ENCODE data around the gene MAP10.

MAP10 gene

DNA sequence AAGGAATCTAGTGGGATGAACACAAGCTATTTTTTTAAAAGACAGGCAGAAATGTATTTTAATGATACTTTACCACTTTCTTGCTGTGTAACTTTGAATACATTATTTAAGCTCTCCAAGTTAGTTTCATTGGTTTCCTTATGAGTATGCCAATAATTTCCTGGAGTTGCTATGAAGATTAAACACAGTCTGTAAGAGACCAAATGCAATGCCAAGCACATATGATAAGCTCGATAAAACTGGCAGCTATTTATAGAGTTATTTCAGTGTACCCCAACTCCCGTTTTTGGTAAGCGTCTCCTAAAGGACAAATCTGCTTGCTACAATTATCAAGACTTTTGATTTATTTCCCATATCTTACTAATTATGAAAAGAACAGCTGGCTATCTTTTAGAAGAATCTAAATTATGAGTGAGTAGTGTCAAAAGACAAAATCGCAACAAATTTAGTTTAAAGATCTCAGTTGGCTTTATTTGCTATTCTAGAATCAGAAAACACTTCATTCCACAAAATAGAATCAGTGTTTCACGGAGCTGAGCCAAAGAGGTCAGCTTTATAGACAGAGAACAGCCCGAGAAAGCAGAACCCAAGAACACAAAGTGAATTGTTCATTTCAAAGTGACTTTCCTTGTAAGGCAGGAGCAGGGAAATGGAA is 7.2 kb upstream of the MAP10 start:
- no peak for DNase-seq (ENCODE audit: low read depth)

DNA sequence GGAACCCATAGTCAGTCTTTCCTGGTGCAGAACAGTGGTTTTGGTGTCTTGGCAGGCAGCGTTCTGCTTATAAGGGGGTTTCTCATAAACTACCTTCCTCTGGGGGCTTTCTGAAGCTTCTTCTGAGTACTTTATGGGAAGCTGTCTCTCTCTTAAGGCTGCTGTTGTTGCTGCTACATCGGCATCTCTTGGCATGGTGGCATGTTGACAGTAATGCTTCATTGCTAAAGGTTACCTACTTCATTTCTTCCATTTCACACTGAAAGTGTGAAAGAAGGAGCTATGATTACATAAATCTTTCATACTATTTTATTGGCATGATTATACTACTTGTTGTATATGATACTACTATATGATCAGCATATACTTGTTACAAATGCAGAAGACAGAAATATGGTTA is 6.3 kb upstream of the MAP10 start:
- no peak for DNase-seq (ENCODE audit: low read depth)

DNA sequence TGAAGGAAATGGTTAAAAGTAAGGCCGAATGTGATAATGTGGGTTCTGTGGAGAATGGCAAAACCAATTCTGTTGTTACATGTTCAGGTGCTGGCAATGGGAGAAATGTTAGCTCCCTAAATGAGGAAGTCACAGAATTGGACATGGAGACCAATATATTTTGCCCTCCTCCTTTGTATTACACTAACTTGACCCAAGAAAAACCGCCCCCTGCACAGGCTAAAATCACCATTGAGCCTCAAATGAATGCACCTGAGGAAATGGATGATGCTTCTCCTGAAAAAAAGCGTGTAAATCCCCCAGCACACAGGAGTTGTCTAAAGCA is 932 bp downstream of the MAP10 start:
- DNase-seq (ENCODE audit: low read depth): no peak

DNA sequence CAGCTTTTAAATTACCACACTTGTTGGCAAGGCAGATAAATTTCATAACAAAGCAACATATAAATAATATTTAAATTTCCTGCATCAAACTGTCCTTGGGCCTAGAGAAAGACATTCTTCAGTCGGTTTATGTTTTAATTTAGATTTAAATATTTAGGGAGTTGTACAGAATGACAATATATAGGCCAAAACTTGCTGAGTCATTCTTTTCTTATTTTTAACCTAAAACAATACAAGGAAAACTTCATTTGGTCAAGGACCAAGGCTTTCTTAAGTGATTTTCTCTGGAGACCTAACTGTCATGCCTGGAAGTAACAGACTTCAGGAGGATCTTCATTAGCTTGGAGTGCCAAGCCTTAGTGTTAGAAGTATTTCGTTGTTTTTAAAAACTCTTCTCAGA is 5.6 kb downstream of the MAP10 start:
- no peak for DNase-seq (ENCODE audit: low read depth)

DNA sequence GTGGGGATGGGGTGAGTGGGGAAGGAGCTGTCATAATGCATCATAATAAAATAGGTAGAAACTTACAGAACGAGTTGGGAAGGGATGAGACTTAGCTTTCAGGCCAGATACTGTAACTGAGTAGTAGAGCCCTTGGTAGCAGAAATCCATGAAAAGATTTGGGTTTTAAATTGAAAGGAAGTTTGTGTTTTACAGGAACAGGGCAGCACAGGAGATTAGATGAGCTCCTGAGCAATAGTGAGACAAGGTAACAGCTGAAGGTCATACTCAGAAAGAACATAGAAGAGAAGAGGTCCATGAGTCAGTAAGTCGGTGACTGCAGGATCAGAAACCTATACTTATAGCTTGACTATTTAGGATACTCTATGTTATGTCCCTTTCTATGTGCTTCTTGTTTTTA is 7.3 kb downstream of the MAP10 start:
- DNase-seq (ENCODE audit: low read depth): no peak

DNA sequence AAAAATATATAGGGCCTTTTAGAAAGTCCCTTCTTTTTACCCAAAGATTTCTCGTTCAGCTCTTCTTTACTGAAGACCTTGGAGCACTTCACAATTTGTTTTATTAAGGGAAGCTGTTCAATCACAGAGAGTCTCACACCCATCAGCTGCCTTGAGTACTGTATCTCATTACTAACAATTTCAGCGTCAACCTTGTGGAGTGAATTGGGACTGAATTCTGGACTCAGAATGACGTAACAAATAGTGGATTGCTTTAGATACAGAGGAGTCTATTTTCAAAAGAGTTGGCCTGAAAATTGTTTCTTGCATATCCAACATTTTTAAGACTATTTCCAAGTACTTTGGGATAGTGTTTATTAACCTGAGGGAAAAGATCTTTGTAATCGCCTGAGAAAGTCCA is 7.9 kb downstream of the MAP10 start:
- no peak for DNase-seq (ENCODE audit: low read depth)

DNA sequence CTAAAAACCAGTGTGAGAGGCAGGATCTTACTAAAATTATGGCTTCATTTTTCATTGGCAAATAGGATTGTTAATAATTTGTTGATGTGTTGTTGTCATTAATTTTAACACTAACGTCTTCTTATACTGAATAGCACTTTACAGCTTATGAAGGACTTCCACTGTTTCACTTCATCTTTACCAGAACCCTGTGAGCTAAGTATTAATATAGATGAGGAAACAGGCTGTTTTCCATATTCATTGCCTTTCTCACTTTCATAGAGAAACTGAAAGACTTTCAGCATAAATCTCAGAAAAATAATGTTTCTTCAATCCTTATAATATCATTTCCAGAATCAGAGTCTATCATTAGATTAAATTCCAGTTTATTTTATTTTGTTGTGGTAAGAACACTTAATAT is 8.5 kb downstream of the MAP10 start:
- DNase-seq (ENCODE audit: low read depth): no peak

DNA sequence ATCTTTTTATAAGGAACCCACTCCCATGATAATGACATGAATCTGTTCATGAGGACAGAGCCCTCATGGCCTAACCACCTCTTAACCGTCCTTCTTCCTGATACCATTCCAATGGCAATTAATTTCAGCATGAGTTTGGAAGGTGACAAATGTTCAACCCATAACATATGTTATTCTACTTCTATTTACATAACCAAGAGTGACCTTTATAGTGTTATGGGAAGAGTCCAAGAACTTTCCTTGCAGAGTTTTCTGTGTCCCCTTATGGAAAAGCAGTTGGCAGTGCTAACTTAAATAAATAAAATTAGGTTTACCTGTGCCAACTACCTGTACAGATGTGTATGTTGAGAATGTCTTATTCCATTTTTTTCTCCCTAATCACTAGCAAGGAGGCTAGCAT is 11.1 kb downstream of the MAP10 start:
- DNase-seq (ENCODE audit: low read depth): no peak

DNA sequence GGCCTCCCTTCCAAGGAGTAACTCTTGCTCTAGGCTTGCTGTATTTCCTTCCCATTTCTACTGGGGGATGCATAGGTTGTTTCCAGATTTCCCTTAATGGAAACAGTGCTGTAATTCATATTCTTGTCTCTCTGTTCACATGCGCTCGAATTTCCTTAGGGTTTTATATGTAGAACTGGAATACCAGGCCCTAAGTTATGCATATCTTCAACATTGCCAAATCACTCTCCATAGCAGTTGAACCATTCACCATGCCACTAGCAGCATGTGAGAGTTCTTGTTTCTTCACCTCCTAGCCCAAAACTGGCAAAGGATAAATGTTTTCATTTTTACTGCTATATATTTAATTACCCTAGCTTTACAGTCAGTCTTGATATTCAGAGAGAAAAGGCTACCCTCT is 12.8 kb downstream of the MAP10 start:
- DNase-seq (ENCODE audit: low read depth): no peak

DNA sequence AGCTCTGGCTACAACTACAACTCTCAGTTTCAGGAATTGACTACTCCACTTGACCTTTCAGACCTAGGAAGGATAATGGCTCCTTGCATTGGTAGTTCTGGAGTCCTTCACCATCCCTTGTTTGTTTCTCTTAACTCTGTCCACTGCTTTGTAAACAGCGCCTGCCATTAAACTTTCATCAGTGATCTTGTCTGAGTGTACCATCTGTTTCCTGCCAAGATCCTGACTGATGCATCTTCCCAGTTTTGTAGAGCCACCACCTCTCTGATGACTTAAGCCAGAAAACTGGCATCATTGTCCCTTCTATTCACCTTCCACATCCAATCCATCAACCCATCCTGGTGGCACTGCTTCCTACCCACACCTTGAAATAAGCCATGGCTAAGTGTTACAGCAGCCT is 15.2 kb downstream of the MAP10 start:
- no peak for DNase-seq (ENCODE audit: low read depth)

DNA sequence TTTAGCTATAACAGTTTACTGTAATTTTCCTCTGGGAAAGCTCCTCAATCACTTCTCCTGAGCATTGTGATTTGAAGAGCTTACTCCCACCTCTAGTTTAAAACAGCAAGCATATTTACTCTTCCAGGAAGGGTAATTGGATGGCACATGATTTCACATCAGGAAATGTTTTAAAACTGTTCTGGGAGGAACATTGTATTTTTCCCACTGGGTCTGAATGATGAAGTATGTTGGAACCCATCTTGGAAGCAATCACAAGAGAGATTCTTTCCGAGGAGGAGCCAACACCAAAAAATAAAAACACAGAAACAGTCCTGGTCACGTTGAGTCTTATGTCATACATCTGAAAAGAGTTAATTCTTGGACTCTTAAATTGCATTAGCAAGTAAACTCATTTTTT is 17.3 kb downstream of the MAP10 start:
- DNase-seq (ENCODE audit: low read depth): no peak

DNA sequence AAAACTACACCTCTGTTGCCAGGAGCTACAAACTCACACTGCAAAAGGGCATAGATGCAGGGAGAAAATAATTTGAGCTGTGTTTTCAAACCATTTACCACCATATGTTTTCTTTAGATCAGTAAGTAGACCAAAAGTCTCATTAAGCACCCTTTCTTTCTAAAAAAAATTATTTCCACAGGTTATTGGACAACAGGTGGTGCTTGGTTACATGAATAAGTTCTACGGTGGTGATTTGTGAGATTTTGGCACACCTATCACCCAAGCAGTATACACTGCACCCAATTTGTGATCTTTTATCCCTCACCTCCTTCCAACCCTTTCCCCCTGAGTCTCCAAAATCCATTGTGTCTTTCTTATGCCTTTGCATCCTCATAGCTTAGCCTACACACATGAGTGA is 21.1 kb downstream of the MAP10 start:
- no peak for DNase-seq (ENCODE audit: low read depth)

DNA sequence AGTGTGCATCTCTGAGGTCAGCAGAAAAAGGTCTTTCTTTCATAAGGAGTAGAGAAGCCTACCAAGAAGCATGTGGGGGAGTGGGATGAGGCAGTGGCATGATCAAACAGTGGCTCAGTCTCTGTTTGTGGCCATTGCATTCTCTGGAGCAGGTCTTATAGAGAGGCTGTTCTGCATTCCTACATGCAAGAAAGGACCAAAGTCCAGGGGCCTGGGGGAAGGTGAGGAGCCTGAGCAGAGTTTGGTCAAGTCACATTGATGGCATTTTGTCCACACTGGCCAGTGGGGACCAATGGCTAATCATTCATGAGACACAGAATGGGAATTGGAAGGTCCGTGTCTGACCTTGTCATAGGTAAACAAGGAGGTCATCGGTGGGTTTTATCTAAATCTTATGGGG is 25.4 kb downstream of the MAP10 start:
- DNase-seq (ENCODE audit: low read depth): no peak

DNA sequence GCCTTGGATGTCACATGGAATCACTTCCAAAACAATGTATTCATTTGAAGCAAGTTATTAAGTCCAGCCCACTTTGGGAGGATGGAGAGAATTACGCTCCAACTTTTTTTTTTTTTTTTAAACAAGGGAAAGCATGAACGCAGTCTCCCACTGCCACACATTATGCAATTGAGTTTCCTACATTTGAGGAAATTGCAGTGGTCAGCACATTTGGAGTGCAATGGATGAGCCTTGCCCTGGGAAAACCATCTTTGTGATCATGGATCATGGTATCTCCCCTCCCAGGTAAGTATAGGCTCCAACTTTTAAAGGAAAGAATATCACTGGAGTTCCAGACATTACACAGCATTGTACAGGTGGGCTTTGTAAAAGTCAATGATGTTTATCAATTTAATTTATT is 26.7 kb downstream of the MAP10 start:
- DNase-seq (ENCODE audit: low read depth): no peak

DNA sequence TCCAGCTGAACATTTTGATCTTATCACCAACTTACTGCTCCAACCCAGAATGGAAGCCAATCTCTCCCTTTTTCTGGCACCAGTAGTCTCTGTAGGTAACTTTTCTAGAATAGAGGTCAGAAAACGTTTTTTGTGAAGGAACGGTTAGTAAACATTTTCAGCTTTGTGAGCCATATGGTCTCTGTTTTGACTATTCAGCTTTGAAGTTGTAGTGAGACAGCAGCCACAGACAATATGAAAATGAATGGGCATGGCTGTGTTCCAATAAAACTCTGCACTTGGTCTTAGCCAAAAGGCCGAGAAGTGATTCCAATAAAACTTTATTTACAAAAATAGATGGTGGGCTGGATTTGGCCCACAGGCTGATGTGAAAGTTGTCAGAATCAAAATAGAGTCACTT is 28.9 kb downstream of the MAP10 start:
- no peak for DNase-seq (ENCODE audit: low read depth)

DNA sequence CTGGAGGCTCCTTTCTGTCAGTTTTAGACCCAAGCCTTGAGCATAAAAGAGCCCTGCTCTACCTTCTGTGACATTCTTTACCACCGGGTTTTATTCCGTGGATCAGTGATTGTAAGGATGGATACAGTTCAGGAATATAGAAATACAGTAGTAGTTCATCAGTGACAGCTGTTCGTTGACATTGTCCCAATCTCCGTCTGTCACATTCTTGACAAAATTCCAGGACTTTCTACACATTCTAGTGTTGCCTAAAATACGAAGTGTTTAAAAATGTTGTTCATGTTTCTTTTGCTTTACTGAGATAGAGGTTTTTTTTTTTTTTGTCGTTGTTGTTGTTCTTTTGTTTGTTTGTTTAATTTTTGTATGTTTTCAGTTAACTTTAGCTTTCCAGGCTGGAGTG is 29.9 kb downstream of the MAP10 start:
- DNase-seq (ENCODE audit: low read depth): no peak

DNA sequence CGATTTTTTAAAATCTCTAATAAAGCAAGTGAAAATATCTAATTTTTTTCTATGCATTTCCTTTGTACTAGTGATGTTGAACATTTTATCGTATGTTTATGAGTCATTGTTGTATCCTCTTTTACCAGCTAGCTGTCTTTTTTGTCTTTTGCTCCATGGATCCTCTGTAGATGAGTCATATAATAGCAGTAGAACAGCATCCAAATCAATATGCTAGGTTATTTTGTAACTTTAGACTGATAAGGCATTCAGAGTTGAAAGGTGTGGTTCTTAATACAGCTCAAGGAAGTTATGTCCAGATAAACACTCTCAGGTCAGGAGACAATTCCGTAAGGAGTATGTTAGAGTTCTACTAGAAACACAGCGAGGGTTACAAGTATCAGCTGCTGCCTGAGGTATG is 31.9 kb downstream of the MAP10 start:
- DNase-seq (ENCODE audit: low read depth): no peak

DNA sequence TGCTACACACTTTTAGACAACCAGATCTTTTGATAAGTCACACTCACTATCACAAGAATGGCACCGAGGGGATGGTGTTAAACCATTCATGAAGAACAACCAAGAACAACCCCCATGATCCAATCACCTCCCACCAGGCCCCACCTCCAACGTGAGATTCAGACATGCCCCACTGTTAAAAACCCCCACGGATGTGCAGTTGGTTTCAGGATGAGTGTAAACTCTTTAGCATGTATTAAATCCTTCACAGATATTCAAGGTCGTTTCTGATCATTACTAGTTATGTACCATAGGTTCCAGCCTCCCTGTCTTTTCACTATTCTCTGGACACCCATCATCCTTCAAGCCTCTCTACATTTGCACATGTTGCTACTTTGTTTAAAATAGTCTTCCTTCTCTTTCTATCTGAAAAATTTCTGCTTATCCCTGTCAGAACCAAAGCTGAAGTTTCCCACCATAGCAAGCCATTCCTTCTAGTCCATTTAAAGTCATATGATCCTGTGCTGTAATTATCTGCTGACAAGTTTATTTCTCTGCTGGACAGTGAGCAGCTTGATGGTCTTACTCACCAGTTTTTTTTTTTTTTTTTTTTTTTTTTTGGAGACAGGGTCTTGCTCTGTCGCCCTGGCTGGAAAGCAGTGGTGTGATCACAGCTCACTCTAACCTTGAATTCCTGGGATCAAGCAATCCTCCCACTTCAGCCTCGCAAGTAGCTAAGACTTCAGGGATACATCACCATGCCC is 36.8 kb downstream of the MAP10 start:
- no peak for DNase-seq (ENCODE audit: low read depth)

DNA sequence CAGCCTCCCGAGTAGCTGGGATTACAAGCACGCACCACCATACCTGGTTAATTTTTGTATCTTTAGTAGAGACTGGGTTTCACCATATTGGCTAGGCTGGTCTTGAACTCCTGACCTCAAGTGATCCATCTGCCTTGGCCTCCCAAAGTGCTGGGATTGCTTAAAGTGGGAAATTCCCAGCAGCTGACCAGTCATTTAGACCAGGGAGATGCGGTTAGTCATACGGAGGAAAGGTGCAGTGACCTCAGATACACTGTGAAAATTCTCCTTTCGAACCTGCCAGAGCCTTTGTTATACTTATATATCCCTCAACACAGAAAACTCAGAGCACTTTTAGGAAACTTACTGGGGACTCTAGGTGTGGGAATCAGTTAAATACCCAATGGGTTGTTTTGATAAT is 39.6 kb downstream of the MAP10 start:
- no peak for DNase-seq (ENCODE audit: low read depth)

DNA sequence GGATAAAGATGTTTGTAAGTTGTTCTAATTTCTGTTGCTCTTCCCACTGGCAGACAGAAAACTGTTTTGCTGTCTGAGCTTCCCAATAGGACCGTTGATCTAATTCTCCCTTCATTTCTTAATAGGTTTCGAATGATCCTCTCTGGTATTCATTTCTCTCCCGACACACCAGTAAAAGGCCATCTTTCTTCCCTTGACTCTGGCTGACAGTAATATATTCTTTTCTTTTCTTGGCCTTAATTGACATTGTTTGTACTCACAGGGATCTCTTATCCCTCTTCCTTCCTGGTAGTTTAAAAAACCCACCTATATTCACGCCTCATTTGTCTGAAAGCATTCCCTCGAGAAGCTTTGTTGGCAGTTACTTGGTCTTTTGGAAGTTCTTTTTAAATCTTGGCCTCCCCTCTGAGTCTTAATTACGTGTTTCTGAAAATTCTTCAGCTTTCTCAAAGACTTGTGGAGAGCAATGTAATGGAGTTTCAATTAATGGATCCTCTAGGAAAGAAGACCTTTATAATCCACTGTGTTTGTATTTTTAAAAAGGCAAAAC is 40.3 kb downstream of the MAP10 start:
- no peak for DNase-seq (ENCODE audit: low read depth)

DNA sequence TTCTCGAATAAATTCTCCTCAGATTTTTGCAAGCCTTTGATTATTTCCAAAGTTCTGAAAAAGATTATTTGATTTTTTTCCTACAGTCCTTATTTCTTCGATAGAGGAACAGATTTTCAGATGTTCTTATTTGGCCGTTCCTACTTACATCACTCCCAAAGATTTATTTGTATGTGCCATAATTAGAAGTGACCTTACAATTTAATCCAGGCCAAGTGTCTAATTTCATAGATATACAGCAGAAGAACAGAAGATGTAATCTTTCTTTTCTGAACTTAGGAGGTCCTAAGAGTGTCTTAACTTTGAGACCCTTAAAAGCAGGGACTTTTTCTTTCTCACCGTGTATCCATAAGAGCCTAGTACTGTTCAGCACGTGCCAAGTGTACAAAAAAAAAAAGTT is 46.3 kb downstream of the MAP10 start:
- DNase-seq (ENCODE audit: low read depth): no peak

DNA sequence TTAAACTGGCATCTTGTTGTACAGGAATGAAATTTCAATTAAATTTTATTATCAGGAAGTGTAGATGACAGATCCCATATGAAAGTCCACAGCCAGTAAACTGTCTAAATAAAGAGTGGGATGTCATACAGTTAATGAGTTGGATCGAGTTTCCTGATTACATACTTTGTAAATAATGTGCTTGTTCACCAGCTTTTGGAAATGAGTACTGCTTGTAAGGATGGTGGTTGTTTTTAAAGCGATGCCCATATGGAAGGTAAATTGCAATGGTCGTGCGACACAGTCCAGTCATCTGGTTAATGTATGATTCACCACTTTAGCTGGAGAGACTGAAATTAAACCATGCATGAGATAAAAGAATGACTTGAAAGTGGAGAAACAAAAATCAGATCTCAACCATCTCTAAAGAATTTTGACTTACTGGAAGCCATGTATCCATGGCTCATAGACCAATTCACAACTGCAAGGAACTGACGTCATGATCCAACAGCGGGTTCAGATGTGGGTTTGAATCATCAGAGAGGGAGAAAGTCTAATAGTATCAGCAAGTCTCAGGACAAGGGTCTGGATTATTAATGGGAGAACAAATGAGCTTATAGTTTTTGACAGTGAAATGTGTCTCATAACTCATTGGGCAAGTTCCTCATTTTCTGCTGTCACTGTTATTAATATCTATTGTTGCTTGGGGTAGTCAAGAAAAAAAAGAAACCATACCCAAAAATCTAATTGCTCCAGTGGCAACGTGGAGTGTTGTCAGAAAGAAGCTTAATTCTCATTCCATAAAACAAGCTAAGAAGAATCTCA is 49.0 kb downstream of the MAP10 start:
- DNase-seq (ENCODE audit: low read depth): no peak

DNA sequence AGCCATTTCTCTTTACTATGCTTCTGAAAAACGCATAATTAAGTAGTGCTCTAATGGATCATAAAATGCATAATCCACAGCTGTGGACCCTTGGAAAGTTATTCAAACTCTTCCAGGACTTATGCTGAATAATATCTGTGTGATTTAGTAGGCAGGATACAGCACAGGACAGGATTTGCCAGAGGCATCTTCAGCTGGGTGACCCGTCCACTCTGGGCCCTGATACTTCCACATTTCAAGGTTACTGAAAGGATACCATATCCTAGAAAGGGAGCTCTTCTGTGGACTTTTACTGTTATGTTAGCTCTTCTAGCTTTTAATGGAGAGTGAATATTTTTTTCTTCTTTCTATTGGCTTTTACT is 49.6 kb downstream of the MAP10 start:
- no peak for DNase-seq (ENCODE audit: low read depth)

All from stimulated activated CD4-positive, alpha-beta T cell treated with anti-CD3 and anti-CD28 coated beads, Interleukin-2, amount 100 ng/mL, for 4 hours (primary cell).